ENCODE results near the gene TAF9B. TPM values are rescaled to one million over a fixed set of nuclear protein-coding genes. Genes with fewer than 3 reads are reported as not detected.
A peak's percentile ranks its signal among the peaks of the same experiment; 100 is the strongest.
"Not testable (repeated sequence)": the region's sequence is repeated elsewhere in the genome, so short reads cannot be mapped to it uniquely, and the experiment has no call there.

The TAF9B gene
- total and polyA plus RNA-seq, 12 donors, result 6.6 to 14.6 (median 11.3) TPM

DNA sequence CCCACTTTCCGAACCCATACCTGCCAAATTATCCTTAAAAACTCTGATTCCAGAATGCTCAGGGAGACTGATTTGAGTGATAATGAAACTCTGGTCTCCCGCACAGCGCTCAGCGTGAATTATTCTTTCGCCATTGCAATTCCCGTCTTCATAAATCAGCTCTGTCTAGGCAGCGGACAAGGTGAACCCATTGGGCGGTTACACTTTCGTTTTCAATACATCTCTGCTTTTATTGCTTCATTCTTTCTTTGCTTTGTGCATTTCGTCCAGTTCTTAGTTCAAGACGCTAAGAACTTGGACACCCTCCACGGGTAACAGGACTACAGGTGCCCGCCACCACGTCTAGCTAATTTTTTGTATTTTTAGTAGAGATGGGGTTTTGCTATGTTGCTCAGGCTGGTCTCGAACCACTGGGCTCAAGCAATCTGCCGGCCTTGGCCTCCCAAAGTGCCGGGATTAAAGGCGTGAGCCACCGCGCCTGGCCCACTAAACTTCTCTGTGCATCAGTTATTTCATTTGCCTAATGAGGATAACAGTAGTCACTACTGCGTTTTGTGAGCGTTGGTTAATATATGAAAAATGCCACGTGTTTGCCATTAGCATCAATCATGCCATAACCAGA lies 36.3 kb downstream of the TAF9B start:
- peak in 1 of 7 donors; percentile 50 for DNase-seq
- Histone ChIP-seq H3K9me3 (replicated peaks in 1 of 3) (no peaks in the 10 kb centered on the region), H3K36me3 (replicated peaks in 1 of 2) (no peaks in the 10 kb centered on the region), H3K27ac (peak overlapping the region; percentile 39 to 96 (median 88)), H3K27me3 (peaks cover 3% of the 10 kb centered on the region), H3K4me3 (peak overlapping the region in 1 of 4 donors; percentile 37), H3K4me1 (replicated peaks in 1 of 2) (peaks cover 12 to 14% of the 10 kb centered on the region in 2 donors)
- TF ChIP-seq, protein P1, sequence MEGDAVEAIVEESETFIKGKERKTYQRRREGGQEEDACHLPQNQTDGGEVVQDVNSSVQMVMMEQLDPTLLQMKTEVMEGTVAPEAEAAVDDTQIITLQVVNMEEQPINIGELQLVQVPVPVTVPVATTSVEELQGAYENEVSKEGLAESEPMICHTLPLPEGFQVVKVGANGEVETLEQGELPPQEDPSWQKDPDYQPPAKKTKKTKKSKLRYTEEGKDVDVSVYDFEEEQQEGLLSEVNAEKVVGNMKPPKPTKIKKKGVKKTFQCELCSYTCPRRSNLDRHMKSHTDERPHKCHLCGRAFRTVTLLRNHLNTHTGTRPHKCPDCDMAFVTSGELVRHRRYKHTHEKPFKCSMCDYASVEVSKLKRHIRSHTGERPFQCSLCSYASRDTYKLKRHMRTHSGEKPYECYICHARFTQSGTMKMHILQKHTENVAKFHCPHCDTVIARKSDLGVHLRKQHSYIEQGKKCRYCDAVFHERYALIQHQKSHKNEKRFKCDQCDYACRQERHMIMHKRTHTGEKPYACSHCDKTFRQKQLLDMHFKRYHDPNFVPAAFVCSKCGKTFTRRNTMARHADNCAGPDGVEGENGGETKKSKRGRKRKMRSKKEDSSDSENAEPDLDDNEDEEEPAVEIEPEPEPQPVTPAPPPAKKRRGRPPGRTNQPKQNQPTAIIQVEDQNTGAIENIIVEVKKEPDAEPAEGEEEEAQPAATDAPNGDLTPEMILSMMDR (IDR thresholded peaks at IDR 0.05), result no peak
- no peak for TF ChIP-seq POLR2A (IDR thresholded peaks at IDR 0.05)
- 77 to 83% (median 80%) methylated on average over 18 to 23 of the region's 23 CpGs for WGBS, 4 donors
- intact Hi-C loops (cut with DNase I), result no loop called here

DNA sequence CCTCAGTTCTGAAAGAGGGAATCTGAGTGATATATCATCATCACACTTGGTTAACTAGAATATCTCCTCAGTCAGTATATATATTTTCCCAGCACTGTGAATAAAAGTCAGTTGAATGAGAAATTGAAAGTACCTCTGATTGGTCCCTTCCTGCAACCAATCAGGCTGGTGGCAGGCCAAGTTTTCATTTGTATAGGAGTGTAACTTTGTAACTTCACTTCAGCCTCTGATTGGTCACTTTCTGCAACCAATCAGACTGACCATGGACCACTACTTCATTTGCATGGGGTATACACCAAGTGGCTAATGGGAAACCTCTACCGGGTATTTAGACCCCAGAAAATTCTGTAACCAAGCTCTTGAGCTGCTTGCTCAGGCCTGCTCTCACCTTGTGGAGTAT lies 37.4 kb downstream of the TAF9B start:
- Histone ChIP-seq H3K9me3 (replicated peaks in 1 of 3) (no peaks in the 10 kb centered on the region), H3K36me3 (replicated peaks in 1 of 2) (no peaks in the 10 kb centered on the region), H3K27me3 (peaks cover 7% of the 10 kb centered on the region), H3K27ac (no peak overlapping the region), H3K4me1 (replicated peaks in 1 of 2) (peaks cover 5 to 6% of the 10 kb centered on the region in 2 donors), H3K4me3 (no peak overlapping the region)
- intact Hi-C loops (cut with DNase I), result no loop called here
- no peak for DNase-seq
- no peak for TF ChIP-seq POLR2A (IDR thresholded peaks at IDR 0.05)
- TF ChIP-seq, protein P1 (IDR thresholded peaks at IDR 0.05), result no peak
- whole genome bisulfite sequencing, 4 donors, result 80 to 87% (median 82%) methylated on average over 1 of the region's 1 CpG

DNA sequence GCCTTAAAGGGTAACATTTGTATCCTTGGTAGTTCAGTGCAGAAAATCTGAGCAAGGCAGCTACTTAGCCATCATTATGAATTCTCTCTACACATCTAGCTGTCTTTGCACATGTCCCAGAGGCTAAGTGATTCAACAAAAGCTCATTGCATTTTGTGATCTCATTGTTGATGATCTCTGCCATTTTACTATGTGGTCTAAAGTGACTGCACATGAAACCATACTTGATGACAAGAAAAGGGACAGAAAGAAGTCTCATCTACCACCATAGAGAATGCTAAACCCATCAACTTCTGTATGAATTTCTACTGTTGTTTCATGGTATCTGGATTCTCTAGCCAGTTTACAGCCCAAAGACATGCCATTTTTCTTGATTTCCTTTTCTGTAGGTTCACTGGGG lies 41.3 kb downstream of the TAF9B start:
- H3K36me3 ChIP-seq (replicated peaks in 1 of 2), result no peaks in the 10 kb centered on the region
- intact Hi-C loops (cut with DNase I), result no loop called here

DNA sequence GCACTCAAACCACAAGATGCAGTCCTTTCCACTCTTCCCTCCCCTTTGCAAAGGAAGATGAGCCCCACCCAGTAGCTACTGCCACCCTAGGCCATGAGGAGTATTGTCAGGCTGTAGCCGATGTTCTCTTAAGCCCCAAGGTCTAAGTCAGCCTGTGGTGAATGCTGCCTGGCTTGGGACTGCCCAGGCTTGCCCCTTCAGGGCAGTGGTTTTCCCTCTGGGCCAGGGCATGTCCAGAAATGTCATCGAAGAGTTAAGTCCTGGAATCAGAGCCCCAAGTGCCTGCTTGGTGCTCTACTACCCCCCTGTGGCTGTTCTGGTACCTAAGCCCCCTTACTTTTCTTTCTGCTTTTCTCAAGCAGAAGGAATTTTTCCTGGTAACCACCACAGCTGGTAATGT lies 47.2 kb downstream of the TAF9B start:
- no peak for DNase-seq
- WGBS, 4 donors, result 0 to 58% (median 35%) methylated on average over 1 to 2 of the region's 2 CpGs
- Histone ChIP-seq H3K9me3 (replicated peaks in 1 of 3) (no peaks in the 10 kb centered on the region), H3K27me3 (peaks cover 18% of the 10 kb centered on the region), H3K4me1 (replicated peaks in 1 of 2) (no peaks in the 10 kb centered on the region), H3K4me3 (no peak overlapping the region), H3K27ac (no peak overlapping the region), H3K36me3 (replicated peaks in 1 of 2) (no peaks in the 10 kb centered on the region)
- intact Hi-C loops (cut with DNase I), result no loop called here
- no peak for TF ChIP-seq POLR2A (IDR thresholded peaks at IDR 0.05)
- TF ChIP-seq, protein P1 (IDR thresholded peaks at IDR 0.05), result peak in 3 of 6 experiments; percentile 20 to 27 (median 24)

More for the DNA sequence above, 41.3 kb downstream of the TAF9B start:
- TF ChIP-seq, protein P1 (IDR thresholded peaks at IDR 0.05), result no peak
- no peak for DNase-seq
- Histone ChIP-seq H3K27ac (no peak overlapping the region), H3K27me3 (peaks cover 17% of the 10 kb centered on the region), H3K4me3 (no peak overlapping the region), H3K9me3 (replicated peaks in 1 of 3) (no peaks in the 10 kb centered on the region), H3K4me1 (replicated peaks in 1 of 2) (peaks cover 0 to 1% of the 10 kb centered on the region in 2 donors)

DNA sequence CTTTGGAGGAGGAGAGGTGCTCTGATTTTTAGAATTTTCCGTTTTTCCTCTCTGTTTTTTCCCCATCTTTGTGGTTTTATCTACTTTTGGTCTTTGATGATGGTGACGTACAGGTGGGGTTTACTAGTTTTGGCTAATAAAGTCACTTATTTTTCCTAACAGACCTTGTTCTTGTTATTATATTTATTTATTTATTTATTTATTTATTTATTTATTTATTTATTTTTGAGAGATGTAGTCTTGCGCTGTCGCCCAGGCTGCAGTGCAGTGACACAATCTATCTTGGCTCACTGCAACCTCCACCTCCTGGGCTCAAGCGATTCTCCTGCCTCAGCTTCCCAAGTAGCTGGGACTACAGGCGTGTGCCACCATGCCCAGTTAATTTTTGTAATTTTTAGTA lies 58.0 kb downstream of the TAF9B start:
- DNase-seq; H3K36me3 ChIP-seq (replicated peaks in 1 of 2); intact Hi-C loops (cut with DNase I); H3K27ac ChIP-seq; H3K4me1 ChIP-seq (replicated peaks in 1 of 2); H3K9me3 ChIP-seq (replicated peaks in 1 of 3); H3K4me3 ChIP-seq; H3K27me3 ChIP-seq: not testable (repeated sequence)
- 78 to 89% (median 85%) methylated on average over 5 to 6 of the region's 6 CpGs for WGBS, 4 donors

Measured in adrenal gland (tissue), 12 donors.